Upper lobe of right lung (tissue), 1 donor: Measurements from ENCODE around the gene ARSD. TPM values are rescaled to one million over a fixed set of nuclear protein-coding genes. Genes with fewer than 3 reads are reported as not detected.
A peak's percentile ranks its signal among the peaks of the same experiment; 100 is the strongest.
"Not testable (repeated sequence)": the region's sequence is repeated elsewhere in the genome, so short reads cannot be mapped to it uniquely, and the experiment has no call there.

ENCODE experiments used
- ATAC-seq: fragments of 200-7000 bp; cut with Tn5 transposase; one replicate; pipeline ENCODE4 v1.9.1; 2020; ENCODE audit warnings: mild to moderate bottlenecking, moderate library complexity
- DNase-seq: peaks from one replicate; pipeline ENCODE4 v3.0.0-alpha.2; 2020
- H3K27ac ChIP-seq: fragments of 200-600 bp; one replicate; pipeline ENCODE4 v1.8.0; 2022
- H3K27me3 ChIP-seq: fragments of 200-600 bp; one replicate; pipeline ENCODE4 v1.8.0; 2022; ENCODE audit warnings: mild to moderate bottlenecking
- H3K36me3 ChIP-seq: fragments of 200-600 bp; one replicate; pipeline ENCODE4 v1.8.0; 2022
- H3K4me1 ChIP-seq: fragments of 200-600 bp; one replicate; pipeline ENCODE4 v1.8.0; 2022
- H3K4me3 ChIP-seq: fragments of 200-600 bp; one replicate; pipeline ENCODE4 v1.8.0; 2022; ENCODE audit warnings: mild to moderate bottlenecking
- H3K9me3 ChIP-seq: fragments of 200-600 bp; one replicate; pipeline ENCODE4 v1.8.0; 2022
- CTCF ChIP-seq: fragments of 200-600 bp; IDR thresholded peaks from one replicate; pipeline ENCODE4 v1.8.0; 2022; ENCODE audit warnings: antibody characterized with exemption
- intact Hi-C: fragments of 100-400 bp; cut with DNase I; formaldehyde crosslinking; loops from one replicate; pipeline ENCODE4 v1.11.0; 2022
- total RNA-seq: library from RNA; stranded (reverse); fragmentation: NEBNext Ultra II Directional; extraction: Animal tissue kit (Norgen Biotek cat#: 25700); gene quantifications from one replicate; pipeline ENCODE4 v1.2.1, GENCODE V29; 2021
- donor health status: DM: no; HTN: yes; CAD: no; lungs with severe emphysema.

ARSD gene
- total RNA-seq, 1 donor from 2014 or later = 35.1 TPM

DNA sequence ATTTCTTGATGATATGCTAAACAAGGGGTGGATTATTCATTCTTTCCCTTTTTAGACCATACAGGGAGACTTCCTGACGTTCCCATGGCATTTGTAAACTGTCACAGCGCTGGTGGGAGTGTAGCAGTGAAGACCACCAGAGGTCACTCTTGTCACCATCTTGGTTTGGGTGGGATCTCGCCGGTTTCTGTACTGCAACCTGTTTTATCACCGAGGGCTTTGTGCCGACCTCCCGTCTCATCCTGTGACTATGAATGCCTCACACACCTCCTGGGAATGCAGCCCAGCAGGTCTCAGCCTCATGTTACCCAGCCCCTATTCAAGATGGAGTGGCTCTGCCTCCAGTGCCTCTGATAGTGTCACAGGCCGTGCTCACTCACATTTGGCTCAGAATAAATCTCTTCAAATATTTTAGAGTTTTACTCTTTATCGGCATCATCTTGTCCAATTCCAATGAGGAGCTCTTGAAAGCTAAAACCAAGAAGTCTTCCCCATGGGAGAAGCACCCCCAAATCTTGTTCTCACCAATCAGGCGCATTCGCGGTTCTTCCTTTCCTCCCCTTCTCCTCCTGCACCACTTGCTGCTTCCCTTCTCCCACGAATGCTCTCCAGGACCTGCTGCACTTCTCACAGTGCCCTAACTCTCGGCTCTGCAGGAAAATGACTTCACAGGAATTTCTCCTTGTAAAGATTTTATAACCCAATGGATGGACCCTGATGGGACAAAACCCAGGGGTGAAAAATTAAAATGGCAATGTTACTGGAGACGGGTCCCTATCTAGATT, 39.2 kb downstream of the ARSD start:
- H3K9me3 ChIP-seq, DNase-seq, H3K4me1 ChIP-seq, H3K36me3 ChIP-seq, H3K27me3 ChIP-seq, H3K27ac ChIP-seq, intact Hi-C loops: not testable (repeated sequence)
- H3K4me3 ChIP-seq = peak overlapping the region; percentile 48
- ATAC-seq = peak; percentile 60
- peak; percentile 26 for TF ChIP-seq CTCF

DNA sequence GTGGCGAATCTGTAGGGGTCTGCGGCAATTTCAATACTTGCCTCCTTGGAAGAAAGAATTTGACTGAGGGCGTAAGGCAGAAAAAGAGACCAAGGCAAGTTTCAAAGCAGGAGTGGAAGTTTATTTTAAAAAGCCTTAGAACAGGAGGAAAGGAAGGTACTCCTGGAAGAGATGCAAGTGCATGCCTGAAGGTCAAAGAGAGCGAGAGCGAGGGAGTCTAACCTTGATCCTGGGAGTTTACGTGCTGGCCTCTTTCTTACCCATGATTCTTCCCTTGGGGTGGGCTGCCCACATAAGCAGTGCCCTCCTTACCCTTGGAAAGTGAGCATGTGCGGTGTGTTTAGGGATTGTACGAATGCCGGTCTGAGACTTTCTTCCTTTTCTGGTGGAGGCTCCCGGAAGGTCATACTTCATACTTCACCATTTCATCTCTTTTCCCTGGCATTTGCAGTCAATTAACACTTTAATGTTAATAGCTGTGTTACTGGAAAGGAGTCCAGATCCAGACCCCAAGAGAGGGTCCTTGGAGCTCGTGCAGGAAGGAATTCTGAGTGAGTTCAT, 40.0 kb downstream of the ARSD start:
- no peak for DNase-seq
- TF ChIP-seq CTCF = no peak
- no peaks in the 10 kb centered on the region for H3K4me1 ChIP-seq
- ATAC-seq = no peak
- H3K27ac ChIP-seq = no peak overlapping the region
- no peaks in the 10 kb centered on the region for H3K9me3 ChIP-seq
- H3K27me3 ChIP-seq = no peaks in the 10 kb centered on the region
- H3K36me3 ChIP-seq = no peaks in the 10 kb centered on the region
- H3K4me3 ChIP-seq = peak overlapping the region; percentile 48
- intact Hi-C loops = no loop called here

GRCh38 chrX:2888309-2888708, 40.8 kb downstream of the ARSD start:
- Histone ChIP-seq H3K4me3 (no peak overlapping the region), H3K27ac (no peak overlapping the region), H3K36me3 (no peaks in the 10 kb centered on the region), H3K9me3 (no peaks in the 10 kb centered on the region), H3K27me3 (no peaks in the 10 kb centered on the region), H3K4me1 (no peaks in the 10 kb centered on the region)
- DNase-seq (no peak), ATAC-seq (no peak)
- intact Hi-C loops = no loop called here
- TF ChIP-seq CTCF = no peak

DNA sequence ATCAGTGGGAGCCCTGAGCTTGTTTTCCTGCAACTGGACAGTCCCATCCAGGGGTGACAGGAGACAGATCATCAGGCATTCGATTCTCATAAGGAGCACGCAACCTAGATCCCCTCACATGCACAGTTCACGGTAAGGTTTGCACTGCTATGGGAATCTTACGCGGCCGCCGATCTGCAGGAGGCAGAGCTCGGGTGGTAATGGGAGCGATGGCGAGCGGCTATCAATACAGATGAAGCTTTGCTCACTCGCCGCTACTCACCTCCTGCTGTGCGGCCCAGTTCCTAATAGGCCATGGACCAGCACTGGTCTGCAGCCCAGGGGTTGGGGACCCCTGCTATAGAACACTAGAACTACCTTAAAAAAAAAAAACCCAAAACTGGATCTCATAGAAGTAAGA, 45.4 kb downstream of the ARSD start:
- no peaks in the 10 kb centered on the region for H3K27me3 ChIP-seq
- intact Hi-C loops = no loop called here
- ATAC-seq (no peak), DNase-seq (no peak)
- H3K27ac ChIP-seq = no peak overlapping the region
- H3K36me3 ChIP-seq = no peaks in the 10 kb centered on the region
- no peaks in the 10 kb centered on the region for H3K9me3 ChIP-seq
- H3K4me3 ChIP-seq = no peak overlapping the region
- no peaks in the 10 kb centered on the region for H3K4me1 ChIP-seq
- TF ChIP-seq CTCF = no peak

GRCh38 chrX:2879670-2880069, 49.5 kb downstream of the ARSD start:
- Histone ChIP-seq H3K36me3 (no peaks in the 10 kb centered on the region), H3K4me1 (no peaks in the 10 kb centered on the region), H3K9me3 (no peaks in the 10 kb centered on the region), H3K27ac (no peak overlapping the region), H3K4me3 (no peak overlapping the region), H3K27me3 (no peaks in the 10 kb centered on the region)
- DNase-seq (no peak), ATAC-seq (no peak)
- no peak for TF ChIP-seq CTCF
- intact Hi-C loops = no loop called here
